ENCODE data around the gene ACOX2.
A peak's percentile ranks its signal among the peaks of the same experiment; 100 is the strongest.

The ACOX2 gene

GRCh38 chr3:58462829-58463180, 74.2 kb downstream of the ACOX2 start:
- H3K36me3 ChIP-seq (ENCODE audit: control insufficient read depth, insufficient read depth, low read length): no peaks in the 10 kb centered on the region
- peak overlapping the region; percentile 65 for H2BK5ac ChIP-seq (ENCODE audit: low read length)
- no peak overlapping the region for H3K4me3 ChIP-seq (ENCODE audit: low read length)
- no peaks in the 10 kb centered on the region for H3K79me2 ChIP-seq (ENCODE audit: control insufficient read depth, insufficient read depth, low read length)
- no peak overlapping the region for H2BK15ac ChIP-seq (replicated peaks; ENCODE audit: low read depth)
- no CpG with 5 or more reads among the region's 4 CpGs for WGBS (ENCODE audit: extremely low coverage, insufficient coverage, low lambda C conversion rate)
- H4K8ac ChIP-seq (ENCODE audit: low read depth, low read length): no peak overlapping the region
- peak overlapping the region; percentile 77 for H3K56ac ChIP-seq (ENCODE audit: low read length)
- no peak overlapping the region for H3K23ac ChIP-seq (ENCODE audit: low read length)
- peaks cover 2% of the 10 kb centered on the region for H3K4me1 ChIP-seq (ENCODE audit: control insufficient read depth, low read depth, low read length)
- peak; percentile 80 for DNase-seq
- H3K79me1 ChIP-seq (ENCODE audit: low read length): no peaks in the 10 kb centered on the region
- no peak overlapping the region for H2BK120ac ChIP-seq (ENCODE audit: low read depth, low read length)
- H4K5ac ChIP-seq (ENCODE audit: low read length): no peak overlapping the region
- H3K4me2 ChIP-seq (ENCODE audit: low read length): no peak overlapping the region
- H2AK5ac ChIP-seq (ENCODE audit: low read length): no peak overlapping the region
- H3K27me3 ChIP-seq (ENCODE audit: insufficient read depth, low read length, poor library complexity): no peaks in the 10 kb centered on the region
- peak overlapping the region; percentile 29 for H3K9ac ChIP-seq (ENCODE audit: low read length)
- peak overlapping the region; percentile 39 for H3K27ac ChIP-seq (ENCODE audit: low read depth, low read length)
- peak overlapping the region; percentile 5 for H3K18ac ChIP-seq (ENCODE audit: low read length)
- peak overlapping the region; percentile 2 for H3K4ac ChIP-seq (ENCODE audit: low read depth, low read length)

DNA sequence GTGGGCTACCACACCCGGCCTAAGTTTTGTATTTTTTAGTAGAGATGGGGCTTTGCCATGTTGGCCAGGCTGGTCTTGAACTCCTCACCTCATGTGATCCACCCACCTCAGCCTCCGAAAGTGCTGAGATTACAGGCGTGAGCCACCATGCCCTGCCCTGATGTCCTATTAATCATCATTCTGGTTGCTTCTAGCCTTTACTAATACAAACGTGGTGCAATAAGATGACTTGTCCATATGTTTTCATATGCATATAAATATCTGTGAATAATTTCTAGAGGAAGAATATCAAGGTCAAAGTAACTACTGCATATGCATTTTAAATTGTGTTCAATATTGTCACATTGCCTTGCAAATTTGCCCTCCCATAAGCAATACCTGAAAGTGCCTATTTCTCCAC, 77.8 kb downstream of the ACOX2 start:
- Histone ChIP-seq H3K56ac (ENCODE audit: low read length) (no peak overlapping the region), H3K79me1 (ENCODE audit: low read length) (no peaks in the 10 kb centered on the region), H2BK120ac (ENCODE audit: low read depth, low read length) (no peak overlapping the region), H3K4me3 (ENCODE audit: low read length) (no peak overlapping the region), H4K5ac (ENCODE audit: low read length) (no peak overlapping the region), H4K8ac (ENCODE audit: low read depth, low read length) (no peak overlapping the region), H3K79me2 (ENCODE audit: control insufficient read depth, insufficient read depth, low read length) (no peaks in the 10 kb centered on the region), H3K27me3 (ENCODE audit: insufficient read depth, low read length, poor library complexity) (no peaks in the 10 kb centered on the region), H2BK15ac (replicated peaks; ENCODE audit: low read depth) (no peak overlapping the region), H2AK5ac (ENCODE audit: low read length) (no peak overlapping the region), H3K23ac (ENCODE audit: low read length) (no peak overlapping the region), H3K4me2 (ENCODE audit: low read length) (no peak overlapping the region), H3K36me3 (ENCODE audit: control insufficient read depth, insufficient read depth, low read length) (no peaks in the 10 kb centered on the region), H3K4ac (ENCODE audit: low read depth, low read length) (peak overlapping the region; percentile 52), H3K27ac (ENCODE audit: low read depth, low read length) (no peak overlapping the region), H3K4me1 (ENCODE audit: control insufficient read depth, low read depth, low read length) (peaks cover 2% of the 10 kb centered on the region), H3K9ac (ENCODE audit: low read length) (no peak overlapping the region), H2BK5ac (ENCODE audit: low read length) (no peak overlapping the region), H3K18ac (ENCODE audit: low read length) (no peak overlapping the region)
- DNase-seq: no peak
- no CpG with 5 or more reads among the region's 4 CpGs for WGBS (ENCODE audit: extremely low coverage, insufficient coverage, low lambda C conversion rate)
